ENCODE results near the gene CCDC54.

The CCDC54 gene

GRCh38 chr3:107392549-107393165 is 15.4 kb downstream of the CCDC54 start:
- DNase-seq (ENCODE audit: low read depth, low spot score), result no peak

GRCh38 chr3:107394502-107394901 is 17.3 kb downstream of the CCDC54 start:
- DNase-seq (ENCODE audit: low read depth, low spot score), result no peak

GRCh38 chr3:107395066-107395465 is 17.8 kb downstream of the CCDC54 start:
- no peak for DNase-seq (ENCODE audit: low read depth, low spot score)

GRCh38 chr3:107401301-107401700 is 24.1 kb downstream of the CCDC54 start:
- no peak for DNase-seq (ENCODE audit: low read depth, low spot score)

GRCh38 chr3:107402214-107402613 is 25.0 kb downstream of the CCDC54 start:
- no peak for DNase-seq (ENCODE audit: low read depth, low spot score)

GRCh38 chr3:107404727-107405469 is 27.7 kb downstream of the CCDC54 start:
- no peak for DNase-seq (ENCODE audit: low read depth, low spot score)

- DNase-seq (ENCODE audit: low read depth, low spot score), result no peak
These were observed 30.1 kb downstream of the CCDC54 start for GRCh38 chr3:107407355-107407754.

GRCh38 chr3:107408513-107408912 is 31.3 kb downstream of the CCDC54 start:
- DNase-seq (ENCODE audit: low read depth, low spot score), result no peak

GRCh38 chr3:107409365-107409764 is 32.1 kb downstream of the CCDC54 start:
- no peak for DNase-seq (ENCODE audit: low read depth, low spot score)

- no peak for DNase-seq (ENCODE audit: low read depth, low spot score)
These were observed 33.4 kb downstream of the CCDC54 start for GRCh38 chr3:107410606-107411005.

- no peak for DNase-seq (ENCODE audit: low read depth, low spot score)
These were observed 33.8 kb downstream of the CCDC54 start for GRCh38 chr3:107411056-107411455.

GRCh38 chr3:107411779-107412178 is 34.5 kb downstream of the CCDC54 start:
- DNase-seq (ENCODE audit: low read depth, low spot score), result no peak

GRCh38 chr3:107412376-107412775 is 35.1 kb downstream of the CCDC54 start:
- DNase-seq (ENCODE audit: low read depth, low spot score), result no peak

- no peak for DNase-seq (ENCODE audit: low read depth, low spot score)
These were observed 36.0 kb downstream of the CCDC54 start for GRCh38 chr3:107413264-107413663.

- no peak for DNase-seq (ENCODE audit: low read depth, low spot score)
These were observed 37.2 kb downstream of the CCDC54 start for GRCh38 chr3:107414325-107414964.

- DNase-seq (ENCODE audit: low read depth, low spot score), result no peak
These were observed 38.9 kb downstream of the CCDC54 start for GRCh38 chr3:107416138-107416537.

- DNase-seq (ENCODE audit: low read depth, low spot score), result no peak
These were observed 39.6 kb downstream of the CCDC54 start for GRCh38 chr3:107416886-107417285.

GRCh38 chr3:107421170-107421792 is 44.0 kb downstream of the CCDC54 start:
- peak; percentile 47 for DNase-seq (ENCODE audit: low read depth, low spot score)

- no peak for DNase-seq (ENCODE audit: low read depth, low spot score)
These were observed 44.6 kb downstream of the CCDC54 start for GRCh38 chr3:107421881-107422280.

GRCh38 chr3:107425033-107425432 is 47.8 kb downstream of the CCDC54 start:
- no peak for DNase-seq (ENCODE audit: low read depth, low spot score)

- DNase-seq (ENCODE audit: low read depth, low spot score), result no peak
These were observed 49.0 kb downstream of the CCDC54 start for GRCh38 chr3:107426223-107426622.
